Bronchial epithelial cell (primary cell): ENCODE data around the gene ZMYM4. TPM values are rescaled to one million over a fixed set of nuclear protein-coding genes. Genes with fewer than 3 reads are reported as not detected.

ENCODE experiments used
- DNase-seq: peaks from one replicate; pipeline ENCODE4 v3.0.0-alpha.2; 2010; ENCODE audit warnings: low read depth
- FAIRE-seq: peaks from 2 replicates; lab custom pipeline; 2011; peaks lifted over from hg19 to GRCh38; lab: Jason Lieb, UNC
- H3K27me3 ChIP-seq: 2 replicates; pipeline ENCODE4 v1.5.1; 2011; ENCODE audit warnings: low read length; ENCODE audit not compliant: control insufficient read depth, insufficient read depth
- H3K36me3 ChIP-seq: 2 replicates; pipeline ENCODE4 v1.5.1; 2011; ENCODE audit warnings: low read length; ENCODE audit not compliant: control insufficient read depth, insufficient read depth
- H3K4me3 ChIP-seq: 2 replicates; pipeline ENCODE4 v1.5.1; 2011; ENCODE audit warnings: mild to moderate bottlenecking, low read depth, low read length, control low read depth
- CTCF ChIP-seq: IDR thresholded peaks from 2 replicates; pipeline ENCODE4 v1.5.1; 2011; ENCODE audit warnings: mild to moderate bottlenecking, moderate library complexity, low read length, control low read depth, inconsistent platforms; ENCODE audit not compliant: insufficient read depth, severe bottlenecking
- total RNA-seq: library from RNA; depleted of rRNA; stranded (reverse); fragments of >200 nt; gene quantifications from 2 replicates; pipeline ENCODE4 v1.2.1, GENCODE V29; 2014

Gene ZMYM4
- total RNA-seq, 1 donor from 2014 or later: 19.5 TPM

GRCh38 chr1:35297886-35298285, 29.4 kb downstream of the ZMYM4 start:
- FAIRE-seq: no peak
- DNase-seq: no peak

GRCh38 chr1:35298464-35298863, 30.0 kb downstream of the ZMYM4 start:
- Histone ChIP-seq H3K4me3 (no peak overlapping the region), H3K36me3 (no peaks in the 10 kb centered on the region), H3K27me3 (no peaks in the 10 kb centered on the region)
- peak; percentile 36 for DNase-seq
- FAIRE-seq: no peak
- TF ChIP-seq CTCF: no peak

More at GRCh38 chr1:35297886-35298285, 29.4 kb downstream of the ZMYM4 start:
- Histone ChIP-seq H3K27me3 (no peaks in the 10 kb centered on the region), H3K4me3 (no peak overlapping the region), H3K36me3 (no peaks in the 10 kb centered on the region)
- no peak for TF ChIP-seq CTCF

GRCh38 chr1:35300376-35300775, 31.9 kb downstream of the ZMYM4 start:
- FAIRE-seq (no peak), DNase-seq (no peak)
- no peaks in the 10 kb centered on the region for H3K27me3 ChIP-seq
- H3K36me3 ChIP-seq: no peaks in the 10 kb centered on the region
- no peak for TF ChIP-seq CTCF
- H3K4me3 ChIP-seq: no peak overlapping the region

- no peak overlapping the region for H3K4me3 ChIP-seq
- no peaks in the 10 kb centered on the region for H3K36me3 ChIP-seq
- DNase-seq (no peak), FAIRE-seq (no peak)
- H3K27me3 ChIP-seq: no peaks in the 10 kb centered on the region
- TF ChIP-seq CTCF: no peak
These were observed 33.3 kb downstream of the ZMYM4 start for GRCh38 chr1:35301674-35302392.

GRCh38 chr1:35305383-35305782, 36.9 kb downstream of the ZMYM4 start:
- DNase-seq (no peak), FAIRE-seq (no peak)
- H3K36me3 ChIP-seq: no peaks in the 10 kb centered on the region
- no peaks in the 10 kb centered on the region for H3K27me3 ChIP-seq
- no peak overlapping the region for H3K4me3 ChIP-seq
- TF ChIP-seq CTCF: no peak

- no peak for TF ChIP-seq CTCF
- FAIRE-seq (no peak), DNase-seq (no peak)
- Histone ChIP-seq H3K4me3 (no peak overlapping the region), H3K36me3 (no peaks in the 10 kb centered on the region), H3K27me3 (no peaks in the 10 kb centered on the region)
These were observed 47.1 kb downstream of the ZMYM4 start for GRCh38 chr1:35315649-35316048.
